Renal pelvis (tissue), 4 donors: ENCODE data around the gene WDR27. TPM values are rescaled to one million over a fixed set of nuclear protein-coding genes. Genes with fewer than 3 reads are reported as not detected.

Experiments
- DNase-seq: peaks from one replicate; pipeline ENCODE4 v3.0.0-alpha.2; 2013
- polyA plus RNA-seq, 3 donors: library from polyadenylated mRNA; unstranded; fragments of 120-200 nt; gene quantifications; one replicate each; pipeline ENCODE4 v1.2.1, GENCODE V29; 2013; ENCODE audit not compliant: insufficient read length in 3 of 3

WDR27 gene
- polyA plus RNA-seq, 3 donors = 41.7 to 109 (median 100) TPM

- no peak for DNase-seq
Measured at GRCh38 chr6:169568314-169569087, 133.3 kb downstream of the WDR27 start.

GRCh38 chr6:169567819-169568218, 134.0 kb downstream of the WDR27 start:
- DNase-seq = no peak

- no peak for DNase-seq
Measured at GRCh38 chr6:169566961-169567750, 134.7 kb downstream of the WDR27 start.

- no peak for DNase-seq
Measured at GRCh38 chr6:169566319-169566718, 135.5 kb downstream of the WDR27 start.

- no peak for DNase-seq
Measured at GRCh38 chr6:169564453-169565240, 137.2 kb downstream of the WDR27 start.

GRCh38 chr6:169561665-169562064, 140.2 kb downstream of the WDR27 start:
- no peak for DNase-seq

GRCh38 chr6:169559592-169559991, 142.2 kb downstream of the WDR27 start:
- DNase-seq = no peak

GRCh38 chr6:169558774-169559441, 142.9 kb downstream of the WDR27 start:
- no peak for DNase-seq

- DNase-seq = no peak
Measured at GRCh38 chr6:169558378-169558773, 143.5 kb downstream of the WDR27 start.

- no peak for DNase-seq
Measured at GRCh38 chr6:169557887-169558286, 143.9 kb downstream of the WDR27 start.

GRCh38 chr6:169556758-169557548, 144.9 kb downstream of the WDR27 start:
- DNase-seq = no peak

- DNase-seq = no peak
Measured at GRCh38 chr6:169555971-169556617, 145.7 kb downstream of the WDR27 start.

- DNase-seq = no peak
Measured at GRCh38 chr6:169545982-169546381, 155.8 kb downstream of the WDR27 start.

GRCh38 chr6:169543704-169544103, 158.1 kb downstream of the WDR27 start:
- no peak for DNase-seq

GRCh38 chr6:169542491-169542890, 159.3 kb downstream of the WDR27 start:
- DNase-seq = no peak

- no peak for DNase-seq
Measured at GRCh38 chr6:169539176-169539897, 162.5 kb downstream of the WDR27 start.

- DNase-seq = no peak
Measured at GRCh38 chr6:169536446-169537170, 165.2 kb downstream of the WDR27 start.

- no peak for DNase-seq
Measured at GRCh38 chr6:169534039-169534421, 167.8 kb downstream of the WDR27 start.
